CD4-positive, alpha-beta memory T cell (primary cell): ENCODE results near the gene ETS1. TPM values are rescaled to one million over a fixed set of nuclear protein-coding genes. Genes with fewer than 3 reads are reported as not detected.

Source experiments
- CTCF ChIA-PET: fragments of 350-600 bp; sonication (Branson Sonifier 250); formaldehyde crosslinking; loops from one replicate; lab custom pipeline; 2021; ENCODE audit warnings: inconsistent platforms; ENCODE audit not compliant: partially characterized antibody; lab: Charles Lee
- POLR2A ChIA-PET: fragments of 350-600 bp; sonication (Branson Sonifier 250); formaldehyde crosslinking; loops from one replicate; lab custom pipeline; 2021; ENCODE audit not compliant: partially characterized antibody; lab: Charles Lee
- DNase-seq, 5 donors: peaks; one replicate each; pipeline versions ENCODE4 v3.0.0 to v3.0.0-alpha.2; 2020 to 2022; ENCODE audit warnings: mixed read lengths in 1 of 5
- H3K27ac ChIP-seq: one replicate; pipeline ENCODE4 v1.7.0; 2013; ENCODE audit warnings: low read depth, low read length
- H3K27me3 ChIP-seq: 2 replicates; pipeline ENCODE4 v1.7.0; 2013; ENCODE audit warnings: mild to moderate bottlenecking, low read length, moderate library complexity; ENCODE audit not compliant: insufficient read depth
- H3K36me3 ChIP-seq: 2 replicates; pipeline ENCODE4 v1.7.0; 2013; ENCODE audit warnings: mild to moderate bottlenecking, low read length, moderate library complexity; ENCODE audit not compliant: insufficient read depth
- H3K4me1 ChIP-seq: 2 replicates; pipeline ENCODE4 v1.7.0; 2013; ENCODE audit warnings: mild to moderate bottlenecking, low read length, moderate library complexity; ENCODE audit not compliant: insufficient read depth
- H3K4me3 ChIP-seq, 2 donors: one replicate each; pipeline ENCODE4 v1.7.0; 2013; ENCODE audit warnings: low read length in 2 of 2, mild to moderate bottlenecking in 1 of 2
- H3K9me3 ChIP-seq, 2 donors: one replicate each; pipeline ENCODE4 v1.7.0; 2013; ENCODE audit warnings: low read length in 2 of 2, control low read depth in 1 of 2; ENCODE audit not compliant: control insufficient read depth in 1 of 2
- H3K27ac Mint-ChIP-seq, 7 donors: one replicate each; pipeline ENCODE4 v1.8.0; 2020 to 2021; ENCODE audit warnings: mixed read lengths in 7 of 7, mild to moderate bottlenecking in 6 of 7, inconsistent platforms in 3 of 7, moderate library complexity in 3 of 7
- H3K27me3 Mint-ChIP-seq, 2 donors: one replicate each; pipeline ENCODE4 v1.8.0; 2020 to 2021; ENCODE audit warnings: mixed read lengths in 2 of 2
- H3K36me3 Mint-ChIP-seq, 2 donors: one replicate each; pipeline ENCODE4 v1.8.0; 2020 to 2021; ENCODE audit warnings: mixed read lengths in 2 of 2, inconsistent platforms in 1 of 2, mild to moderate bottlenecking in 1 of 2
- H3K4me1 Mint-ChIP-seq, 4 donors: one replicate each; pipeline ENCODE4 v1.8.0; 2020 to 2021; ENCODE audit warnings: mixed read lengths in 4 of 4, mild to moderate bottlenecking in 1 of 4
- H3K4me3 Mint-ChIP-seq, 8 donors: one replicate each; pipeline ENCODE4 v1.8.0; 2020 to 2021; ENCODE audit warnings: mixed read lengths in 8 of 8, mild to moderate bottlenecking in 7 of 8, moderate library complexity in 6 of 8, inconsistent platforms in 3 of 8
- H3K9me3 Mint-ChIP-seq, 8 donors: one replicate each; pipeline ENCODE4 v1.8.0; 2020 to 2021; ENCODE audit warnings: mixed read lengths in 8 of 8, mild to moderate bottlenecking in 5 of 8, inconsistent platforms in 3 of 8, moderate library complexity in 1 of 8
- intact Hi-C: fragments of 100-400 bp; cut with micrococcal nuclease; formaldehyde crosslinking; loops from one replicate; pipeline ENCODE4 v1.15.1; 2023
- polyA plus RNA-seq, 2 donors: library from polyadenylated mRNA; unstranded; fragments of 300-500 nt; fragmentation: Illumina TruSeq; gene quantifications; one replicate each; pipeline ENCODE4 v1.2.3, GENCODE V29; 2021
- total RNA-seq, 2 experiments: library from RNA; stranded (reverse); gene quantifications; one replicate each; pipeline ENCODE4 v1.2.3, GENCODE V29; 2021

The ETS1 gene
- total and polyA plus RNA-seq, 4 experiments from 2014 or later, result 435 to 761 (median 593) TPM

DNA sequence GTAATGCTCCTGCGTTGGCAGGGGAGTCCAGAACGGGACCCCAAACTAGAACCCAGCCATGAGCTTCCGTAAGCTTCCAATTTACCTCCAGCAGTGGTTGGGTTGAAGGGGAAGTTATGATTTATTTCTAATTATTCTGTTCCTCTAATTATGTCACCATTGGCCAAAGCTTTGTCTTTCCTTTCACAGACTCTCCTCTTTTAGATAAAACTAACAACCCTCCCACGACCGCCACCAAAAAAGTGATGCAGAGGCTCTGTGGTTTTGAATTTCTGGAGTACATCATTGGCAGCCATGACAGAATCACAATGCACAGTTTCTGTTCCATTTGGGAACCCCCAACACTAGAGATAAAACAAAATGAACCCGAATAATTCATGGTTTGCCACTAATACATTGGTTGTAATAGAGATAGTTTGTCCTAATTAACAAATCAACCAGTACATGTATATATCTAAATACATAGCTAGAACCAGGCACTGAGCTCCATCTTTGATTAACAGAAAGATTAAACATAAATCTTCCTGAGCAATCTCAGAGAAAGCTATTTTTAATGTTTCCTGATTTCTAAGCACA is 64.3 kb downstream of the ETS1 start:
- H3K27me3 ChIP-seq, result no peaks in the 10 kb centered on the region
- Mint-ChIP-seq H3K27me3 (no peaks in the 10 kb centered on the region), H3K27ac (peak overlapping the region; percentile 93 to 99 (median 97)), H3K4me1 (peaks cover 40 to 59% (median 50%) of the 10 kb centered on the region in 4 donors), H3K4me3 (peak overlapping the region; percentile 92 to 100 (median 94)), H3K36me3 (peaks cover 37 to 45% of the 10 kb centered on the region in 2 donors), H3K9me3 (peaks cover 0 to 3% (median 0%) of the 10 kb centered on the region in 8 donors)
- H3K27ac ChIP-seq, result peak overlapping the region; percentile 89
- H3K9me3 ChIP-seq, result no peaks in the 10 kb centered on the region
- intact Hi-C loops, result loop anchor here (1.0 to 5.0 kb wide), 5 partner anchors 101 to 351 kb away; no protein-coding TSS in a partner anchor
- H3K36me3 ChIP-seq, result peaks cover 15% of the 10 kb centered on the region
- CTCF ChIA-PET, result interaction anchor here (0.6 to 1.9 kb wide), 11 partner anchors 28 to 485 kb away, joined by 3 to 6 read pairs (median 5); no protein-coding TSS in a partner anchor
- peak overlapping the region; percentile 50 to 92 for H3K4me3 ChIP-seq
- POLR2A ChIA-PET, result interaction anchor here (0.6 to 34.5 kb wide), 30 partner anchors 9 to 308 kb away, joined by 3 to 1488 read pairs (median 5); partner anchors contain the start of gene FLI1
- peaks cover 52% of the 10 kb centered on the region for H3K4me1 ChIP-seq
- peak; percentile 67 to 89 (median 71) for DNase-seq

DNA sequence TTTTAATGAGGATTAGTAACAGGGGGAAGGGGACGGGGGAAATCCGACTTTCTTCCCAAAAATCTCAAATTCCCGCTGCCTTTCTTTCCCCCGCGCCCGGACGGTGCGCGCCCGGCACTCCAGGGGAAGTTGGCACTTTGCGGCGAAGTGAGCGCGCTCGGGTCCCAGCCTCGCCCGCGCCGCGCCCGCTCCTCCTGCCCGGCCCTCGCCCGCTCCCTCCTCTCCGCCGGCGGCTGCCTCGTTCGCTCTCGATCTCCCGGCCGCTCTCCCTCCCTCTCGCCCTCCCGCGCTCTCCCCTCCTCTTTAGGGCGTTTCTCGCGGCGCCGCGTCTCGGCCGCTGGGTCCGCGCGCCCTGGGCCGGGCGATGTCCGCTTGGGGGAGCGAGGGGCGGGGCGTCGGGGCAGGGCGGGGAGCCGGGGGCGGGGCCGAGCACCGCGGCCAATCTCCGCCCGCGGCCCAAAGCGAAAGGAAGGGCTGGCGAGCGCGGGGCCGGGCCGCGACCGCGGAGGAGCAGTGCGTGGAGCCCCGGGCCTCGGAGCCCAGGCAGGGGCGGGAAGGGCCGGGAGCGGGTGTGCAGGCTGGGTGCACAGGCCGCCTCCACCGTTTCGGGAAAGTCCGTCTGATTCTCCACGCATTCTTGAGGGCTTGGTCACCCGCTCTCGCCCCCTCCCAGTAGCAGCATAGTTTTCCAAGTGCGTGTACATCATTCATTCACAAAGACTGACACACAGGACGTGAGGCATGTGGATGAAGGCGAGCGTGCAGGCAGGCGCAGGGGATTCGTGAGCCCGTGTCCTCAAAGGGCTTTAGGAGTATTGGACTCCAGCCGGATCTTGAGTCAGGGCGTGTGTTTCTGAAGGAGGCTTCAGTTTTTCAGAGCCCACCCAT is 65.1 kb downstream of the ETS1 start:
- Histone ChIP-seq H3K4me3 (peak overlapping the region; percentile 50 to 92), H3K9me3 (no peaks in the 10 kb centered on the region), H3K27ac (peak overlapping the region; percentile 89), H3K27me3 (no peaks in the 10 kb centered on the region), H3K36me3 (peaks cover 22% of the 10 kb centered on the region), H3K4me1 (peaks cover 45% of the 10 kb centered on the region)
- peaks cover 44 to 52% of the 10 kb centered on the region in 2 donors for H3K36me3 Mint-ChIP-seq
- POLR2A ChIA-PET, result interaction anchor here (0.7 to 34.5 kb wide), 36 partner anchors 10 to 309 kb away, joined by 3 to 1488 read pairs (median 7); partner anchors contain the start of gene FLI1
- H3K27ac Mint-ChIP-seq, result peak overlapping the region; percentile 96 to 99 (median 98)
- peak; percentile 81 to 90 (median 87) for DNase-seq
- H3K9me3 Mint-ChIP-seq, result peaks cover 0 to 3% (median 0%) of the 10 kb centered on the region in 8 donors
- CTCF ChIA-PET, result interaction anchor here (0.6 to 6.5 kb wide), 13 partner anchors 13 to 232 kb away, joined by 3 to 105 read pairs (median 5); no protein-coding TSS in a partner anchor
- peak overlapping the region; percentile 92 to 100 (median 97) for H3K4me3 Mint-ChIP-seq
- peaks cover 33 to 59% (median 44%) of the 10 kb centered on the region in 4 donors for H3K4me1 Mint-ChIP-seq
- no peaks in the 10 kb centered on the region for H3K27me3 Mint-ChIP-seq
- intact Hi-C loops, result loop anchor here (1.0 to 5.0 kb wide), 4 partner anchors 198 to 350 kb away; no protein-coding TSS in a partner anchor

DNA sequence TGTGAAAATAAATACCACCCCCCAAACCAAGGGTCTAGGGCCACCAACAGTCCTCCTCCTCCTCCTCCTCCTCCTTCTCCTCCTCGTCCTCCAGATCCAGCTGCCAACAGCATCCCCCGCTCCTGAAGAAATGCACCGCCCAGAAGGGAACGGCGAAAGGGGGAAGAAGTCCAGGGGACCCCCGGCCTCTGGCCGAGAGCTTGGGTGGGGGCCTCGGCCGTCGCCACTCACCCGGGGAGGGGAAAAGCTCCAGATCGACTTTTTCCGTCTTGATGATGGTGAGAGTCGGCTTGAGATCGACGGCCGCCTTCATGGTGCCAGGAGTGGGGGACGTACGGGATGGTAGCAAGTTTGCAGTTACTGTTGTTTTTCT is 65.7 kb downstream of the ETS1 start:
- Histone ChIP-seq H3K27ac (peak overlapping the region; percentile 89), H3K4me3 (peak overlapping the region; percentile 48 to 92), H3K36me3 (peaks cover 28% of the 10 kb centered on the region), H3K27me3 (no peaks in the 10 kb centered on the region), H3K4me1 (peaks cover 38% of the 10 kb centered on the region), H3K9me3 (no peaks in the 10 kb centered on the region)
- peak in 1 of 5 donors; percentile 48 for DNase-seq
- Mint-ChIP-seq H3K27me3 (no peaks in the 10 kb centered on the region), H3K4me3 (peak overlapping the region; percentile 92 to 100 (median 97)), H3K27ac (peak overlapping the region; percentile 96 to 99 (median 98)), H3K9me3 (peaks cover 0 to 5% (median 0%) of the 10 kb centered on the region in 8 donors), H3K4me1 (peaks cover 29 to 59% (median 39%) of the 10 kb centered on the region in 4 donors), H3K36me3 (peaks cover 51 to 58% of the 10 kb centered on the region in 2 donors)
- intact Hi-C loops, result loop anchor here (1.0 to 5.0 kb wide), 5 partner anchors 15 to 349 kb away; no protein-coding TSS in a partner anchor
- POLR2A ChIA-PET, result interaction anchor here (0.6 to 34.5 kb wide), 23 partner anchors 14 to 309 kb away, joined by 3 to 1488 read pairs (median 21); partner anchors contain the start of gene FLI1
- CTCF ChIA-PET, result interaction anchor here (1.0 to 7.9 kb wide), 7 partner anchors 13 to 231 kb away, joined by 3 to 105 read pairs (median 43); no protein-coding TSS in a partner anchor

DNA sequence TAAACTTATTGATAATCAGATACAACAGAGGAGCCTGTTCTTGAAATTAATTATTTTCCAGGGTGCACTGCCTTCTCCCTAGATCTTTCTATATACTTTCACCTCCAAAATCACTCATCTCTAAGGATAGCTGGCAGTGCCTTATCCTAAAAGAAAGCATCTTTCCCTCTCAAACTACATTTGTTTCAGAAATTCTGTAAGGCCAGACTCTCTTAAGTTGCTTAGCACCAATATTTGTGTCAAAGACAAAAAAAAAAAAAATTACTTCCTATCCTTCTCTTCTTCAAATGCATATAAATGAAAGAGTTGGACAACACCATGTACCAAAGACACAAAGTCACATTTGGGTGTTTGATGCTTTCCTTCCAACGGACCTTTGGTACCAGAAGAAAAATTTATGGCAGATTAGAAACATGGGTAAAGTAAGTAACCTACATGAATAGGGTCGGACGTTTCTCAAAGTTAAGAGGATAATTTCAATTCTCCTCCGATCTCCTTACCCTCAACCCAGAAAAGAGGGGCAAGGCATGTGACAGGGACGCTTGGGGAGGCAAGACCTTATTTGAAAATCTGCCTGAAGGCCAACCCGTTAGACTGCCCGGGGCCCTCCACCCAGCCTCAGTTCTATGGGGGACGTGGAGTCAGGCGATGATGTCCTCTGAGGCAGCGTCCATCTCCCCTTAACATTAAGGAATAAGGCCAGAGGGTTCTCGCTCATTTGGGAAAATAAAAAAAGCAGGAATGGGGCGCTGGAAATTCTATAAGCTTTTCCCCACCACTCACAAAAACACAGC is 66.3 kb downstream of the ETS1 start:
- Mint-ChIP-seq H3K4me3 (peak overlapping the region; percentile 92 to 100 (median 97)), H3K9me3 (peaks cover 0 to 5% (median 0%) of the 10 kb centered on the region in 8 donors), H3K4me1 (peaks cover 24 to 59% (median 36%) of the 10 kb centered on the region in 4 donors), H3K36me3 (peaks cover 57 to 64% of the 10 kb centered on the region in 2 donors), H3K27me3 (no peaks in the 10 kb centered on the region), H3K27ac (peak overlapping the region; percentile 96 to 99 (median 98))
- DNase-seq, result peak in 1 of 5 donors; percentile 37
- Histone ChIP-seq H3K36me3 (peaks cover 34% of the 10 kb centered on the region), H3K4me1 (peaks cover 32% of the 10 kb centered on the region), H3K27ac (peak overlapping the region; percentile 89), H3K4me3 (peak overlapping the region; percentile 48 to 92), H3K27me3 (no peaks in the 10 kb centered on the region), H3K9me3 (no peaks in the 10 kb centered on the region)
- intact Hi-C loops, result loop anchor here (1.0 to 5.0 kb wide), 4 partner anchors 9 to 349 kb away; no protein-coding TSS in a partner anchor
- CTCF ChIA-PET, result interaction anchor here (1.0 to 7.9 kb wide), 10 partner anchors 12 to 231 kb away, joined by 3 to 105 read pairs (median 36); no protein-coding TSS in a partner anchor
- POLR2A ChIA-PET, result interaction anchor here (0.6 to 34.5 kb wide), 35 partner anchors 8 to 326 kb away, joined by 3 to 1488 read pairs (median 6); partner anchors contain the start of gene FLI1

DNA sequence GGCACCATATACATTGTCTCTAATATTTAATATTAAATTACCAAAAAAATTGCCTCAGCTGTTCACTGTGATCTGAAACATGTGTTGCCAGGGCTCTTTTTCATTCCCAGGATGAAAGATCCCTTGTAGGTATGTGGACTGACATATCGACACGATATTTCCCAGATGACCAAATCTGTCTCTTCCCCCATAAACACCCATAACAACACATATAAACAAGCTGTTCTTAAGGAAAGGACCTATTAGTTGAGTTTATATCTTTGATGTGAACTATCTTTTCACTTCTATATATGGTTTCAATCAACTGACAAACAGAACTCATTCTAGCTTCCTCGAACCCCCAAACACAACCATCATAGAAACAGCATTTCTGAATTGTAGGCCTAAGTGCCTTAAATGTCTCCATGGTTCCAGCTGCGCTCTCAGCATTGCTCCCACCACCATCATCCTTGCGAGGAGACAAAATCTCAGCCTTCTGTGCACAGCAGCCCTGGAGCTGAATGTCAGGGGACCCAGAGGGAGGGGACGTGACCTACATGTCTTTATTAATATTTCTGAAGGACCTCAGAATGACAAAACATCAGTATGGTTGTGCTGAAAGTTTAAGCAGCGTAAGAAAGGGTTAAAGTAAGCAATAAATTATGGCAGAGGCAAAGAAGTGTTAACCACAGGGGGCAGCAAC is 67.0 kb downstream of the ETS1 start:
- peaks cover 27% of the 10 kb centered on the region for H3K4me1 ChIP-seq
- no peaks in the 10 kb centered on the region for H3K27me3 ChIP-seq
- peaks cover 42% of the 10 kb centered on the region for H3K36me3 ChIP-seq
- Mint-ChIP-seq H3K27me3 (no peaks in the 10 kb centered on the region), H3K4me3 (peak overlapping the region; percentile 92 to 100 (median 97)), H3K27ac (peak overlapping the region; percentile 96 to 99 (median 98)), H3K9me3 (peaks cover 0 to 5% (median 0%) of the 10 kb centered on the region in 8 donors), H3K36me3 (peaks cover 64 to 71% of the 10 kb centered on the region in 2 donors), H3K4me1 (peaks cover 20 to 59% (median 35%) of the 10 kb centered on the region in 4 donors)
- peak overlapping the region; percentile 48 to 92 for H3K4me3 ChIP-seq
- intact Hi-C loops, result loop anchor here (1.0 to 5.0 kb wide), 4 partner anchors 8 to 348 kb away; no protein-coding TSS in a partner anchor
- ChIA-PET POLR2A (interaction anchor here (0.9 to 34.5 kb wide), 33 partner anchors 9 to 325 kb away, joined by 3 to 1488 read pairs (median 7); partner anchors contain the start of gene FLI1), CTCF (interaction anchor here (1.0 to 7.9 kb wide), 16 partner anchors 11 to 237 kb away, joined by 3 to 105 read pairs (median 18); no protein-coding TSS in a partner anchor)
- DNase-seq, result peak in 4 of 5 donors; percentile 59 to 67 (median 64)
- H3K9me3 ChIP-seq, result no peaks in the 10 kb centered on the region
- H3K27ac ChIP-seq, result peak overlapping the region; percentile 89
